ENCODE data around the gene ARHGAP26. TPM values are rescaled to one million over a fixed set of nuclear protein-coding genes. Genes with fewer than 3 reads are reported as not detected.
A peak's percentile ranks its signal among the peaks of the same experiment; 100 is the strongest.

ARHGAP26 gene
- total RNA-seq, 1 experiment from 2014 or later, result 34.5 TPM

- H3K4me3 ChIP-seq (replicated peaks in 1 of 2; ENCODE audit: low read depth in 1 of 2, low read length in 2 of 2), result no peak overlapping the region
- H3K9ac ChIP-seq (ENCODE audit: low read length), result no peak overlapping the region
- peaks cover 21 to 28% of the 10 kb centered on the region in 2 experiments; a peak in 3 of 4 replicates for H3K4me1 ChIP-seq (ENCODE audit: control insufficient read depth in 1 of 2, insufficient read depth in 2 of 2, low read length in 2 of 2)
- no peak for TF ChIP-seq REST (IDR thresholded peaks at IDR 0.05; ENCODE audit: low read depth)
- peak; percentile 29; the same call in 1 of the 2 replicates for TF ChIP-seq RAD21 (IDR thresholded peaks at IDR 0.05; ENCODE audit: low read depth)
- ChIA-PET RAD21 (ENCODE audit: low non-redundant PET in 1 of 2, low total read pairs in 2 of 2, uncharacterized antibody in 2 of 2, unreplicated experiment in 2 of 2) (no interaction called here), POLR2A (no interaction called here), CTCF (no interaction called here)
- BruUV-seq (replicated peaks), result no TSS peak
- DNase-seq (ENCODE audit: low read depth, low spot score) (no peak), ATAC-seq (peak; percentile 51; the same call in 1 of the 2 replicates)
- H3K9me3 ChIP-seq (ENCODE audit: control insufficient read depth in 1 of 2, insufficient read depth in 1 of 2, low read depth in 1 of 2, low read length in 2 of 2), result no peaks in the 10 kb centered on the region
- no peaks in the 10 kb centered on the region for H3K27me3 ChIP-seq (ENCODE audit: insufficient read depth, low read length)
- H4K20me1 ChIP-seq (ENCODE audit: insufficient read depth), result no peaks in the 10 kb centered on the region
- no peak overlapping the region for H3K4me2 ChIP-seq (ENCODE audit: low read length)
- H3K79me2 ChIP-seq (ENCODE audit: insufficient read depth, low read length), result peaks cover 45% of the 10 kb centered on the region
- intact Hi-C loops (cut with micrococcal nuclease), result no loop called here
- H2AFZ ChIP-seq (ENCODE audit: low read depth, low read length, poor library complexity, severe bottlenecking), result no peak overlapping the region
- H3K27ac ChIP-seq (ENCODE audit: low read depth, low read length), result no peak overlapping the region
- no peaks in the 10 kb centered on the region for H3K9me2 ChIP-seq (ENCODE audit: insufficient read depth)
- no peaks in the 10 kb centered on the region for H3K36me3 ChIP-seq (ENCODE audit: control insufficient read depth in 1 of 2, insufficient read depth in 2 of 2, low read length in 2 of 2)
Observed at GRCh38 chr5:142780871-142781270, 10.7 kb downstream of the ARHGAP26 start.

DNA sequence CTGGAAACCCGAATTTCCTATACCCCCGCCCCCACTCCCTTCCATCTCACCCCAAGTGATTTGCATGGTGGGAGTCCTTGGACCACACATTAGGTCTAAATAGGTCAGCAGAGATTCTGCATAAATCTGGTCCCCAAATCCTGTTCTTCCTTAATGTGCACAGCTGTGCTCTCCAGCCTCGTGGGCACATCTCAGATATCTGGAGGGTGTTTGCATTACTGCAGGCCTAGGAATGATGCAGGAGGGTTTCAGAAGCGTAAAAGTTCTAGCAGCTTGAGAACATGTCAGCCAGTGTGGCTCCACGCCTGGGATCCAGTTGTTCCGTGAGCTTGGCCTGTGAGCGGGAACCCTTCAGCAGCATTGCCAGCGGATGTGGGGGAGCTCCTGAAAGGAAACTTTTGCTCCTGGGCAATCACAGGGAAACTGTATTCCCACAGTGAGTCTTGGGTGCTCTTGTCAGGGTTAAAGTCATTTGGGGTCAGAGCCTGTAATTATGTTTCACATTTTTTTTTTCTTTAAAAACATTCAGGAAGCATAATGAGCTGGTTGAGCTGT, 12.9 kb downstream of the ARHGAP26 start:
- POLR2A ChIA-PET, result no interaction called here
- no peaks in the 10 kb centered on the region for H3K9me3 ChIP-seq (ENCODE audit: control insufficient read depth in 1 of 2, insufficient read depth in 1 of 2, low read depth in 1 of 2, low read length in 2 of 2)
- BruUV-seq (replicated peaks), result no TSS peak
- H3K79me2 ChIP-seq (ENCODE audit: insufficient read depth, low read length), result peaks cover 23% of the 10 kb centered on the region
- H3K9ac ChIP-seq (ENCODE audit: low read length), result no peak overlapping the region
- CTCF ChIA-PET, result no interaction called here
- no peaks in the 10 kb centered on the region for H3K36me3 ChIP-seq (ENCODE audit: control insufficient read depth in 1 of 2, insufficient read depth in 2 of 2, low read length in 2 of 2)
- H3K4me1 ChIP-seq (ENCODE audit: control insufficient read depth in 1 of 2, insufficient read depth in 2 of 2, low read length in 2 of 2), result peaks cover 21 to 28% of the 10 kb centered on the region in 2 experiments; a peak in 3 of 4 replicates
- no peaks in the 10 kb centered on the region for H3K9me2 ChIP-seq (ENCODE audit: insufficient read depth)
- H4K20me1 ChIP-seq (ENCODE audit: insufficient read depth), result no peaks in the 10 kb centered on the region
- H2AFZ ChIP-seq (ENCODE audit: low read depth, low read length, poor library complexity, severe bottlenecking), result no peak overlapping the region
- RAD21 ChIA-PET (ENCODE audit: low non-redundant PET in 1 of 2, low total read pairs in 2 of 2, uncharacterized antibody in 2 of 2, unreplicated experiment in 2 of 2), result no interaction called here
- intact Hi-C loops (cut with micrococcal nuclease), result no loop called here
- no peaks in the 10 kb centered on the region for H3K27me3 ChIP-seq (ENCODE audit: insufficient read depth, low read length)
- no peak overlapping the region for H3K4me2 ChIP-seq (ENCODE audit: low read length)
- DNase-seq (ENCODE audit: low read depth, low spot score), result no peak
- no peak overlapping the region for H3K4me3 ChIP-seq (replicated peaks in 1 of 2; ENCODE audit: low read depth in 1 of 2, low read length in 2 of 2)
- ATAC-seq, result no peak
- no peak overlapping the region for H3K27ac ChIP-seq (ENCODE audit: low read depth, low read length)
- TF ChIP-seq CEBPB (IDR thresholded peaks at IDR 0.05; ENCODE audit: low read depth) (no peak), TCF7L2 (IDR thresholded peaks at IDR 0.05; ENCODE audit: borderline replicate concordance, extremely low read depth, insufficient read depth, insufficient read length) (no peak), EZH2phosphoT487 (IDR thresholded peaks at IDR 0.05; ENCODE audit: borderline replicate concordance) (no peak), ZNF274 (IDR thresholded peaks at IDR 0.05; ENCODE audit: low read depth, low read length) (no peak), REST (IDR thresholded peaks at IDR 0.05; ENCODE audit: low read depth) (no peak), ELF1 (IDR thresholded peaks at IDR 0.05; ENCODE audit: borderline replicate concordance, low read depth) (no peak), RAD21 (IDR thresholded peaks at IDR 0.05; ENCODE audit: low read depth) (no peak), SP1 (IDR thresholded peaks at IDR 0.05; ENCODE audit: low read depth) (no peak)
- TF ChIP-seq, protein P1, sequence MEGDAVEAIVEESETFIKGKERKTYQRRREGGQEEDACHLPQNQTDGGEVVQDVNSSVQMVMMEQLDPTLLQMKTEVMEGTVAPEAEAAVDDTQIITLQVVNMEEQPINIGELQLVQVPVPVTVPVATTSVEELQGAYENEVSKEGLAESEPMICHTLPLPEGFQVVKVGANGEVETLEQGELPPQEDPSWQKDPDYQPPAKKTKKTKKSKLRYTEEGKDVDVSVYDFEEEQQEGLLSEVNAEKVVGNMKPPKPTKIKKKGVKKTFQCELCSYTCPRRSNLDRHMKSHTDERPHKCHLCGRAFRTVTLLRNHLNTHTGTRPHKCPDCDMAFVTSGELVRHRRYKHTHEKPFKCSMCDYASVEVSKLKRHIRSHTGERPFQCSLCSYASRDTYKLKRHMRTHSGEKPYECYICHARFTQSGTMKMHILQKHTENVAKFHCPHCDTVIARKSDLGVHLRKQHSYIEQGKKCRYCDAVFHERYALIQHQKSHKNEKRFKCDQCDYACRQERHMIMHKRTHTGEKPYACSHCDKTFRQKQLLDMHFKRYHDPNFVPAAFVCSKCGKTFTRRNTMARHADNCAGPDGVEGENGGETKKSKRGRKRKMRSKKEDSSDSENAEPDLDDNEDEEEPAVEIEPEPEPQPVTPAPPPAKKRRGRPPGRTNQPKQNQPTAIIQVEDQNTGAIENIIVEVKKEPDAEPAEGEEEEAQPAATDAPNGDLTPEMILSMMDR (IDR thresholded peaks at IDR 0.05 in 2 of 3, conservative IDR thresholded peaks at IDR 0.05 in 1 of 3; ENCODE audit: borderline replicate concordance in 1 of 3, insufficient read depth in 1 of 3, low read depth in 2 of 3, low read length in 2 of 3), result no peak
